H1 (cell line): ENCODE data around the gene YPEL2. TPM values are rescaled to one million over a fixed set of nuclear protein-coding genes. Genes with fewer than 3 reads are reported as not detected.

ENCODE experiments used
- CTCF ChIA-PET: fragments of 300-600 bp; sonication (Branson Sonifier 250); formaldehyde crosslinking; loops from one replicate; lab custom pipeline; 2021; ENCODE audit not compliant: partially characterized antibody; lab: Charles Lee
- POLR2A ChIA-PET: fragments of 300-600 bp; sonication (Branson Sonifier 250); formaldehyde crosslinking; loops from one replicate; lab custom pipeline; 2021; ENCODE audit warnings: inconsistent platforms; ENCODE audit not compliant: partially characterized antibody; lab: Charles Lee
- DNase-seq, 2 experiments: peaks; one replicate each; pipeline versions ENCODE4 v3.0.0 to v3.0.0-alpha.2; 2010 to 2022; ENCODE audit warnings: low spot score in 2 of 2, low read depth in 1 of 2, mixed read lengths in 1 of 2
- FAIRE-seq: peaks from 2 replicates; lab custom pipeline; 2011; peaks lifted over from hg19 to GRCh38; lab: Jason Lieb, UNC
- H2AFZ ChIP-seq: 2 replicates; pipeline ENCODE4 v1.8.1; 2012; ENCODE audit warnings: low read length, inconsistent platforms
- H2AK5ac ChIP-seq: 2 replicates; pipeline ENCODE4 v1.6.1; 2013; ENCODE audit warnings: low read depth, low read length
- H2BK120ac ChIP-seq: replicated peaks from 2 replicates; pipeline ENCODE3; 2013; ENCODE audit warnings: low read depth, low read length, inconsistent platforms
- H2BK12ac ChIP-seq: 2 replicates; pipeline ENCODE4 v1.6.1; 2013; ENCODE audit warnings: low read depth, low read length
- H2BK15ac ChIP-seq: 2 replicates; pipeline ENCODE4 v1.6.1; 2013; ENCODE audit warnings: low read length
- H2BK20ac ChIP-seq: 2 replicates; pipeline ENCODE4 v1.6.1; 2013; ENCODE audit warnings: low read length
- H2BK5ac ChIP-seq: 2 replicates; pipeline ENCODE4 v1.6.1; 2013; ENCODE audit warnings: low read depth, low read length
- H3K14ac ChIP-seq: 2 replicates; pipeline ENCODE4 v1.6.1; 2013; ENCODE audit warnings: inconsistent platforms; ENCODE audit not compliant: insufficient read length
- H3K18ac ChIP-seq: 2 replicates; pipeline ENCODE4 v1.6.1; 2013; ENCODE audit warnings: low read length; ENCODE audit errors: extremely low read depth
- H3K23ac ChIP-seq: 2 replicates; pipeline ENCODE4 v1.6.1; 2013; ENCODE audit warnings: inconsistent platforms; ENCODE audit not compliant: insufficient read length
- H3K23me2 ChIP-seq: 2 replicates; pipeline ENCODE4 v1.6.1; 2013; ENCODE audit warnings: low read depth, low read length
- H3K27ac ChIP-seq: 2 replicates; pipeline ENCODE4 v1.6.1; 2011; ENCODE audit warnings: low read depth, low read length, inconsistent platforms
- H3K27me3 ChIP-seq, 4 experiments: replicated peaks in 1 of 4; 1 replicate in 1 of 4; 2 replicates in 3 of 4; pipeline versions ENCODE4 v1.6.1 to v1.8.1; 2011 to 2013; ENCODE audit warnings: low read length in 3 of 4, mild to moderate bottlenecking in 3 of 4, inconsistent platforms in 2 of 4, mixed read lengths in 2 of 4, moderate library complexity in 1 of 4; ENCODE audit not compliant: control insufficient read depth in 3 of 4, insufficient read depth in 3 of 4; ENCODE audit errors: extremely low read depth in 1 of 4
- H3K36me3 ChIP-seq, 4 experiments: 2 replicates each; pipeline versions ENCODE4 v1.6.1 to v1.8.1; 2011 to 2013; ENCODE audit warnings: mild to moderate bottlenecking in 4 of 4, low read length in 3 of 4, moderate library complexity in 2 of 4, control low read depth in 1 of 4, inconsistent platforms in 1 of 4; ENCODE audit not compliant: insufficient read depth in 4 of 4, control insufficient read depth in 2 of 4
- H3K4ac ChIP-seq: replicated peaks from 2 replicates; pipeline ENCODE3; 2013; ENCODE audit warnings: low read length, low read depth, mixed read lengths, inconsistent platforms; ENCODE audit not compliant: insufficient read length
- H3K4me1 ChIP-seq, 4 experiments: replicated peaks in 1 of 4; 1 replicate in 1 of 4; 2 replicates in 3 of 4; pipeline versions ENCODE4 v1.6.1 to v1.8.1; 2011 to 2013; ENCODE audit warnings: low read length in 3 of 4, inconsistent platforms in 2 of 4, mixed read lengths in 1 of 4; ENCODE audit not compliant: insufficient read depth in 4 of 4, control insufficient read depth in 3 of 4
- H3K4me2 ChIP-seq, 2 experiments: 2 replicates each; pipeline versions ENCODE4 v1.6.1 to v1.8.1; 2011 to 2013; ENCODE audit warnings: low read depth in 2 of 2, low read length in 2 of 2, control low read depth in 1 of 2, inconsistent platforms in 1 of 2, mild to moderate bottlenecking in 1 of 2; ENCODE audit not compliant: insufficient read depth in 1 of 2
- H3K4me3 ChIP-seq, 4 experiments: fragments of 200-600, 300-600 bp in 1 of 4; sonication (generic), shearing (Covaris generic), sonication (Bioruptor Twin) in 1 of 4; 2 replicates each; pipeline versions ENCODE4 v1.5.1 to v1.8.1; 2011 to 2016; ENCODE audit warnings: low read length in 4 of 4, low read depth in 3 of 4, control low read depth in 2 of 4, inconsistent platforms in 2 of 4, mild to moderate bottlenecking in 2 of 4, mixed read lengths in 1 of 4, moderate library complexity in 1 of 4; ENCODE audit not compliant: insufficient read depth in 2 of 4; ENCODE audit errors: extremely low read depth in 1 of 4
- H3K56ac ChIP-seq: replicated peaks from 2 replicates; pipeline ENCODE3; 2013; ENCODE audit warnings: low read depth, mild to moderate bottlenecking, mixed read lengths, low read length, inconsistent platforms; ENCODE audit not compliant: insufficient read length
- H3K79me1 ChIP-seq: 2 replicates; pipeline ENCODE4 v1.6.1; 2013; ENCODE audit warnings: low read depth, low read length, control low read depth
- H3K79me2 ChIP-seq, 2 experiments: 2 replicates each; pipeline versions ENCODE4 v1.6.1 to v1.8.1; 2012 to 2013; ENCODE audit warnings: low read length in 2 of 2, mild to moderate bottlenecking in 2 of 2, inconsistent platforms in 1 of 2; ENCODE audit not compliant: insufficient read depth in 2 of 2, control insufficient read depth in 1 of 2
- H3K9ac ChIP-seq, 4 experiments: replicated peaks in 1 of 4; 1 replicate in 1 of 4; 2 replicates in 3 of 4; pipeline versions ENCODE4 v1.6.1 to v1.8.1; 2011 to 2013; ENCODE audit warnings: low read depth in 3 of 4, low read length in 3 of 4, control low read depth in 2 of 4, mild to moderate bottlenecking in 2 of 4, moderate library complexity in 2 of 4, inconsistent platforms in 1 of 4; ENCODE audit errors: extremely low read depth in 1 of 4
- H3K9me3 ChIP-seq, 2 experiments: 2 replicates each; pipeline versions ENCODE4 v1.6.1 to v1.8.1; 2012 to 2013; ENCODE audit warnings: mild to moderate bottlenecking in 2 of 2, moderate library complexity in 2 of 2, control low read depth in 1 of 2, inconsistent platforms in 1 of 2, low read depth in 1 of 2, low read length in 1 of 2, mixed read lengths in 1 of 2; ENCODE audit not compliant: insufficient read depth in 2 of 2
- H4K20me1 ChIP-seq, 2 experiments: replicated peaks in 1 of 2; 2 replicates each; pipeline versions ENCODE3 to v1.8.1; 2011 to 2013; ENCODE audit warnings: inconsistent platforms in 2 of 2, low read length in 2 of 2, mild to moderate bottlenecking in 1 of 2; ENCODE audit not compliant: insufficient read depth in 2 of 2, control insufficient read depth in 1 of 2
- H4K5ac ChIP-seq: 2 replicates; pipeline ENCODE4 v1.6.1; 2013; ENCODE audit warnings: low read length, low read depth, mixed read lengths, inconsistent platforms; ENCODE audit not compliant: insufficient read length
- H4K8ac ChIP-seq: 2 replicates; pipeline ENCODE4 v1.8.0; 2013; ENCODE audit warnings: mild to moderate bottlenecking, moderate library complexity, low read length, inconsistent platforms; ENCODE audit not compliant: insufficient read depth; ENCODE audit errors: extremely low read depth
- H4K91ac ChIP-seq: replicated peaks from 2 replicates; pipeline ENCODE3; 2013; ENCODE audit warnings: low read length, mixed read lengths, inconsistent platforms; ENCODE audit not compliant: insufficient read length
- CEBPB ChIP-seq: IDR thresholded peaks from 2 replicates; pipeline ENCODE4 v1.6.1; 2012; ENCODE audit warnings: low read depth, low read length
- SAP30 ChIP-seq: fragments of 300-600 bp; sonication (generic); IDR thresholded peaks from 2 replicates; pipeline ENCODE4 v1.7.1; 2012; ENCODE audit warnings: low read length, moderate library complexity, mild to moderate bottlenecking, inconsistent platforms; ENCODE audit not compliant: insufficient read depth, insufficient replicate concordance
- SIN3A ChIP-seq, 2 experiments: IDR thresholded peaks in 1 of 2; conservative IDR thresholded peaks in 1 of 2; 2 replicates each; pipeline ENCODE4 v1.6.1; 2011 to 2012; ENCODE audit warnings: low read length in 2 of 2, improper control_type of control experiment in 1 of 2, low read depth in 1 of 2, mild to moderate bottlenecking in 1 of 2
- SIRT6 ChIP-seq: IDR thresholded peaks from one replicate; pipeline ENCODE4 v1.7.1; 2012; ENCODE audit warnings: low read length, inconsistent platforms
- TBP ChIP-seq: IDR thresholded peaks from 2 replicates; pipeline ENCODE4 v1.6.1; 2011; ENCODE audit warnings: low read depth, low read length, improper control_type of control experiment
- whole genome bisulfite sequencing, 2 experiments: shearing (Covaris generic) in 1 of 2; methylation state at CpG; one replicate each; pipeline versions ENCODE4 v1.1.6 to v1.1.7; 2013 to 2015; ENCODE audit warnings: low lambda C conversion rate in 2 of 2, mixed read lengths in 2 of 2, inconsistent platforms in 1 of 2, low coverage in 1 of 2, missing lambda C conversion rate in 1 of 2; ENCODE audit not compliant: insufficient replicate concordance in 2 of 2, insufficient coverage in 1 of 2, insufficient read length in 1 of 2; ENCODE audit errors: extremely low coverage in 1 of 2, missing lambda C conversion rate in 1 of 2; 5-methylcytosine and 5-hydroxymethylcytosine counted together
- polyA plus RNA-seq, 7 experiments: library from polyadenylated mRNA; depleted of rRNA in 3 of 7; stranded (reverse) in 5 of 7; unstranded in 2 of 7; fragments of >200 nt in 5 of 7; fragments of 200-250 nt in 2 of 7; gene quantifications; 1 replicate in 5 of 7; 2 replicates in 1 of 7; 4 replicates in 1 of 7; pipeline versions ENCODE4 v1.2.1 to v1.2.3, GENCODE V29; 2011 to 2013; ENCODE audit warnings: missing spikeins in 2 of 7, mixed read lengths in 2 of 7
- total RNA-seq: library from RNA; stranded (reverse); fragmentation: NEBNext Ultra II Directional; extraction: Animal tissue kit (Norgen Biotek cat#: 25700); gene quantifications from 2 replicates; pipeline ENCODE4 v1.2.1, GENCODE V29; 2021

The YPEL2 gene
- total and polyA plus RNA-seq, 2 of the 8 experiments (the other 6 are each of a cell fraction or from before 2014, with no cell fraction given) = 1.6 to 3.5 TPM

- CTCF ChIA-PET = interaction anchor here (1.4 kb wide), 1 partner anchor 24 kb away, joined by 3 read pairs; no protein-coding TSS in a partner anchor
- H2AK5ac ChIP-seq = no peak overlapping the region
- H2AFZ ChIP-seq = no peak overlapping the region
- H3K23me2 ChIP-seq = no peaks in the 10 kb centered on the region
- no peak overlapping the region for H3K4me2 ChIP-seq
- H3K9me3 ChIP-seq = no peaks in the 10 kb centered on the region
- H4K5ac ChIP-seq = no peak overlapping the region
- H3K79me2 ChIP-seq = no peaks in the 10 kb centered on the region
- no peak overlapping the region for H2BK20ac ChIP-seq
- no peak overlapping the region for H3K56ac ChIP-seq
- no peak overlapping the region for H3K9ac ChIP-seq
- H3K4me3 ChIP-seq = no peak overlapping the region
- H3K18ac ChIP-seq = no peak overlapping the region
- 90% methylated on average over 12 of the region's 12 CpGs; no CpG with 5 or more reads in 1 of the 2 experiments for WGBS, 2 experiments
- no peak overlapping the region for H3K4ac ChIP-seq
- POLR2A ChIA-PET = no interaction called here
- H2BK5ac ChIP-seq = no peak overlapping the region
- H3K4me1 ChIP-seq = no peaks in the 10 kb centered on the region; a peak in 1 of 7 replicates
- TF ChIP-seq SAP30 (no peak), SIN3A (conservative IDR thresholded peaks at IDR 0.05 in 1 of 2, IDR thresholded peaks at IDR 0.05 in 1 of 2; ENCODE audit: low read depth in 1 of 2, low read length in 2 of 2) (no peak), SIRT6 (no peak), TBP (no peak), CEBPB (no peak)
- H3K79me1 ChIP-seq = no peaks in the 10 kb centered on the region
- no peak overlapping the region for H2BK120ac ChIP-seq
- H2BK12ac ChIP-seq = no peak overlapping the region
- DNase-seq = no peak
- no peak overlapping the region for H4K91ac ChIP-seq
- no peak for FAIRE-seq
- H3K27me3 ChIP-seq = no peaks in the 10 kb centered on the region
- H2BK15ac ChIP-seq = no peak overlapping the region
- no peak overlapping the region for H3K27ac ChIP-seq
- no peak overlapping the region for H3K14ac ChIP-seq
- H3K36me3 ChIP-seq = no peaks in the 10 kb centered on the region
- no peak overlapping the region for H4K8ac ChIP-seq
- no peak overlapping the region for H3K23ac ChIP-seq
- no peaks in the 10 kb centered on the region for H4K20me1 ChIP-seq
Measured at GRCh38 chr17:59417452-59417851, 86.0 kb downstream of the YPEL2 start.
